SU-DHL-6 (cell line): Measurements from ENCODE around the gene ALX1.

Experiments used
- H2AFZ ChIP-seq: fragments of 200-600 bp; sonication (generic); 2 replicates; pipeline ENCODE4 v1.6.1; 2014; ENCODE audit warnings: low read depth, mild to moderate bottlenecking, moderate library complexity, mixed read lengths, antibody characterized with exemption, low read length; ENCODE audit not compliant: severe bottlenecking
- H3F3A ChIP-seq: fragments of 200-600 bp; shearing (Covaris generic); 2 replicates; pipeline ENCODE4 v1.6.0; 2016; ENCODE audit warnings: antibody characterized with exemption, mild to moderate bottlenecking; ENCODE audit not compliant: insufficient read depth
- H3K27ac ChIP-seq: fragments of 200-600 bp; sonication (generic); 2 replicates; pipeline ENCODE4 v1.5.1; 2016; ENCODE audit warnings: low read depth, mild to moderate bottlenecking, low read length, moderate library complexity, mixed read lengths
- H3K27me3 ChIP-seq: fragments of 200-600 bp; sonication (generic), shearing (Covaris generic); 2 replicates; pipeline ENCODE4 v1.6.0; 2014; ENCODE audit warnings: mild to moderate bottlenecking, low read length
- H3K36me3 ChIP-seq: fragments of 200-600 bp; sonication (generic); 2 replicates; pipeline ENCODE4 v1.6.1; 2014; ENCODE audit warnings: mild to moderate bottlenecking, low read length, mixed read lengths
- H3K4me2 ChIP-seq: fragments of 300-600, 200-600 bp; shearing (Covaris generic), sonication (generic); 2 replicates; pipeline ENCODE4 v1.6.0; 2014; ENCODE audit warnings: low read length, low read depth, mild to moderate bottlenecking; ENCODE audit not compliant: poor library complexity, severe bottlenecking
- H3K4me3 ChIP-seq: fragments of 200-600 bp; sonication (generic); 2 replicates; pipeline ENCODE4 v1.5.1; 2014; ENCODE audit warnings: antibody characterized with exemption, low read length, mild to moderate bottlenecking, mixed read lengths; ENCODE audit not compliant: insufficient read depth, poor library complexity, severe bottlenecking
- H3K79me2 ChIP-seq: fragments of 200-600 bp; sonication (generic); 2 replicates; pipeline ENCODE4 v1.6.1; 2014; ENCODE audit warnings: mild to moderate bottlenecking, low read length, moderate library complexity; ENCODE audit not compliant: insufficient read depth
- H3K9ac ChIP-seq: fragments of 200-600 bp; sonication (generic); 2 replicates; pipeline ENCODE4 v1.7.0; 2014; ENCODE audit warnings: mild to moderate bottlenecking, low read length
- H3K9me2 ChIP-seq: fragments of 200-600 bp; sonication (generic); replicated peaks from 2 replicates; pipeline ENCODE4 v1.6.1; 2014; ENCODE audit warnings: low read length; ENCODE audit not compliant: insufficient read depth
- H3K9me3 ChIP-seq: fragments of 200-600 bp; sonication (generic); 2 replicates; pipeline ENCODE4 v1.6.1; 2014; ENCODE audit warnings: low read length, mixed read lengths; ENCODE audit not compliant: insufficient read depth
- H4K20me1 ChIP-seq: fragments of 200-600 bp; sonication (generic); 2 replicates; pipeline ENCODE4 v1.6.1; 2014; ENCODE audit warnings: low read depth, mild to moderate bottlenecking, antibody characterized with exemption, low read length, moderate library complexity, mixed read lengths
- CTCF ChIP-seq: fragments of 200-600 bp; sonication (generic); IDR thresholded peaks from one replicate; pipeline ENCODE4 v1.5.1; 2017; ENCODE audit warnings: antibody characterized with exemption, mild to moderate bottlenecking, low read length, moderate library complexity; ENCODE audit not compliant: insufficient read depth, poor library complexity, severe bottlenecking
- EZH2phosphoT487 ChIP-seq: fragments of 200-600 bp; sonication (generic), shearing (Covaris generic); conservative IDR thresholded peaks from 2 replicates; pipeline ENCODE4 v1.6.1; 2018; ENCODE audit warnings: mild to moderate bottlenecking, antibody characterized with exemption, low read length, moderate library complexity, mixed read lengths

Gene ALX1

GRCh38 chr12:85281636-85282312 is 1.8 kb downstream of the ALX1 start:
- no peak overlapping the region for H2AFZ ChIP-seq
- TF ChIP-seq CTCF, result no peak
- no peak for TF ChIP-seq EZH2phosphoT487
- H3K4me3 ChIP-seq, result no peak overlapping the region
- H3K9me2 ChIP-seq, result no peaks in the 10 kb centered on the region
- no peaks in the 10 kb centered on the region for H4K20me1 ChIP-seq
- H3K79me2 ChIP-seq, result no peaks in the 10 kb centered on the region
- no peaks in the 10 kb centered on the region for H3K36me3 ChIP-seq
- no peaks in the 10 kb centered on the region for H3K9me3 ChIP-seq
- H3K4me2 ChIP-seq, result no peak overlapping the region
- no peaks in the 10 kb centered on the region for H3K27me3 ChIP-seq
- H3F3A ChIP-seq, result no peaks in the 10 kb centered on the region
- H3K9ac ChIP-seq, result no peak overlapping the region
- H3K27ac ChIP-seq, result no peak overlapping the region

GRCh38 chr12:85283560-85283959 is 3.5 kb downstream of the ALX1 start:
- Histone ChIP-seq H3K4me3 (no peak overlapping the region), H3K79me2 (no peaks in the 10 kb centered on the region), H2AFZ (no peak overlapping the region), H3K9ac (no peak overlapping the region), H3K4me2 (no peak overlapping the region), H3K27me3 (no peaks in the 10 kb centered on the region), H3K27ac (no peak overlapping the region), H4K20me1 (no peaks in the 10 kb centered on the region), H3F3A (no peaks in the 10 kb centered on the region), H3K9me3 (no peaks in the 10 kb centered on the region), H3K36me3 (no peaks in the 10 kb centered on the region), H3K9me2 (no peaks in the 10 kb centered on the region)
- TF ChIP-seq CTCF (no peak), EZH2phosphoT487 (no peak)

DNA sequence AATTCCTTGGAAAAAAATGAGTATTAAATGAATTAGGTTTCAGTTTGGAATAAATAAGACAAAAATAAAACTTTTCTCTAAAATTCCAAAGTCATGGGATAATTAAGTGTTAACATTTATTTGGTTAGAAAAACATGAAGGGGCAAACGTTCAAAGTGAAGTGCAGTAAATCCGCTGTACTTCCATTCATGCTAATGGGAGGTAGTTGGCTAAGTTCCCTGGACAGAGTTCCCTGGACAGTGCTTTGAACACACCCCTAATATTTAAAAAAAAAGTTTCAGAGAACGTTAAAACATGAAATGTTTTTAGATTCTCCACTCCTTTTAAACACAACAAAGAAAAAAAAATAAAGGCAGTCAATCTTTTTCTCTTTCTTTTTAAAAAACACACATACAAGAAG is 16.3 kb downstream of the ALX1 start:
- no peak overlapping the region for H3K27ac ChIP-seq
- H2AFZ ChIP-seq, result no peak overlapping the region
- no peaks in the 10 kb centered on the region for H3F3A ChIP-seq
- no peak overlapping the region for H3K9ac ChIP-seq
- H3K4me3 ChIP-seq, result no peak overlapping the region
- no peaks in the 10 kb centered on the region for H3K9me3 ChIP-seq
- H3K9me2 ChIP-seq, result no peaks in the 10 kb centered on the region
- no peak overlapping the region for H3K4me2 ChIP-seq
- no peaks in the 10 kb centered on the region for H3K79me2 ChIP-seq
- TF ChIP-seq EZH2phosphoT487, result no peak
- TF ChIP-seq CTCF, result no peak
- H3K27me3 ChIP-seq, result no peaks in the 10 kb centered on the region
- no peaks in the 10 kb centered on the region; the same call in 1 of the 2 replicates for H4K20me1 ChIP-seq
- H3K36me3 ChIP-seq, result no peaks in the 10 kb centered on the region
